ENCODE measurements around the gene XYLT1.

Gene XYLT1

GRCh38 chr16:17396762-17397498, 73.8 kb downstream of the XYLT1 start:
- no peak for DNase-seq (ENCODE audit: low read depth in 2 of 2)

- DNase-seq (ENCODE audit: low read depth in 2 of 2) = no peak
Measured at GRCh38 chr16:17395849-17396480, 74.8 kb downstream of the XYLT1 start.

- DNase-seq (ENCODE audit: low read depth in 2 of 2) = no peak
Measured at GRCh38 chr16:17392857-17393692, 77.7 kb downstream of the XYLT1 start.

GRCh38 chr16:17392127-17392856, 78.5 kb downstream of the XYLT1 start:
- DNase-seq (ENCODE audit: low read depth in 2 of 2) = no peak

GRCh38 chr16:17391715-17392114, 79.0 kb downstream of the XYLT1 start:
- DNase-seq (ENCODE audit: low read depth in 2 of 2) = no peak

- DNase-seq (ENCODE audit: low read depth in 2 of 2) = no peak
Measured at GRCh38 chr16:17389384-17389783, 81.4 kb downstream of the XYLT1 start.

GRCh38 chr16:17387256-17387655, 83.5 kb downstream of the XYLT1 start:
- no peak for DNase-seq (ENCODE audit: low read depth in 2 of 2)

GRCh38 chr16:17386229-17386628, 84.5 kb downstream of the XYLT1 start:
- DNase-seq (ENCODE audit: low read depth in 2 of 2) = no peak

GRCh38 chr16:17384471-17384870, 86.3 kb downstream of the XYLT1 start:
- no peak for DNase-seq (ENCODE audit: low read depth in 2 of 2)

GRCh38 chr16:17382949-17383863, 87.6 kb downstream of the XYLT1 start:
- no peak for DNase-seq (ENCODE audit: low read depth in 2 of 2)

GRCh38 chr16:17382514-17382913, 88.2 kb downstream of the XYLT1 start:
- DNase-seq (ENCODE audit: low read depth in 2 of 2) = no peak

- DNase-seq (ENCODE audit: low read depth in 2 of 2) = no peak
Measured at GRCh38 chr16:17381784-17382183, 89.0 kb downstream of the XYLT1 start.

- no peak for DNase-seq (ENCODE audit: low read depth in 2 of 2)
Measured at GRCh38 chr16:17380613-17381012, 90.1 kb downstream of the XYLT1 start.

GRCh38 chr16:17379121-17379571, 91.6 kb downstream of the XYLT1 start:
- DNase-seq (ENCODE audit: low read depth in 2 of 2) = no peak

- no peak for DNase-seq (ENCODE audit: low read depth in 2 of 2)
Measured at GRCh38 chr16:17377360-17378324, 93.1 kb downstream of the XYLT1 start.

- no peak for DNase-seq (ENCODE audit: low read depth in 2 of 2)
Measured at GRCh38 chr16:17375461-17376304, 95.1 kb downstream of the XYLT1 start.

- DNase-seq (ENCODE audit: low read depth in 2 of 2) = no peak
Measured at GRCh38 chr16:17374668-17375255, 96.0 kb downstream of the XYLT1 start.

- no peak for DNase-seq (ENCODE audit: low read depth in 2 of 2)
Measured at GRCh38 chr16:17373533-17373932, 97.2 kb downstream of the XYLT1 start.

All from stimulated activated CD8-positive, alpha-beta memory T cell treated with anti-CD3 and anti-CD28 coated beads, Interleukin-7, amount 100 ng/mL, for 1 hour (primary cell).